GOT3 (cell line): ENCODE measurements around the gene INPP5D.
A peak's percentile ranks its signal among the peaks of the same experiment; 100 is the strongest.
"Not testable (repeated sequence)": the region's sequence is repeated elsewhere in the genome, so short reads cannot be mapped to it uniquely, and the experiment has no call there.

Experiments
- DNase-seq: peaks from one replicate; lab custom pipeline; 2025; ENCODE audit warnings: mixed read lengths; lab: John Stamatoyannopoulos, UW

Gene INPP5D

DNA sequence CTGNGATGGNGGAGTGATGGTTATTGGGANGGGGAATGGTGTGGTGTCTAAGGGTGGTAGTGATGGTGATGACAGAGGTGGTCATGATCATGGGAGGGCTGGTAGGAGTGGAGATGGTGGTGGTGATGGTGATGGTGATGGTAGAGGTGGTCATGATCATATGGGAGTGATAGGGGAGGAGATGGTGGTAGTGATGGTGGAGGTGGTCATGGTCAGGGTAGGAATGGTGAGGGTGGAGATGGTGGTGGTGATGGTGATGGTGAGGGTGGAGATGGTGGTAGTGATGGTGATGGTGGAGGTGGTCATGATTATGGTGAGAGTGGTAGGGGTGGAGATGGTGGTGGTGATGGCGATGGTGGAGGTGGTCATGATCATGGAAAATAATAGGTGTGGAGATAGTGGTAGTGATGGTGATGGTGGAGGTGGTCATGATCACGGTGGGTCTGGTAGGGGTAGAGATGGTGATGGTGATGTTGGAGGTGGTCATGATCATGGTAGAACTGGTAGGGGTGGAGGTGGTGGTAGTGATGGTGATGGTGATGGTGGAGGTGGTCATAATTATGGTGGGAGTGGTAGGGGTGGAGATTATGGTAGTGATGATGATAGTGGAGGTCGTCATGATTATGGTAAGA is 83.7 kb downstream of the INPP5D start:
- DNase-seq: no peak

DNA sequence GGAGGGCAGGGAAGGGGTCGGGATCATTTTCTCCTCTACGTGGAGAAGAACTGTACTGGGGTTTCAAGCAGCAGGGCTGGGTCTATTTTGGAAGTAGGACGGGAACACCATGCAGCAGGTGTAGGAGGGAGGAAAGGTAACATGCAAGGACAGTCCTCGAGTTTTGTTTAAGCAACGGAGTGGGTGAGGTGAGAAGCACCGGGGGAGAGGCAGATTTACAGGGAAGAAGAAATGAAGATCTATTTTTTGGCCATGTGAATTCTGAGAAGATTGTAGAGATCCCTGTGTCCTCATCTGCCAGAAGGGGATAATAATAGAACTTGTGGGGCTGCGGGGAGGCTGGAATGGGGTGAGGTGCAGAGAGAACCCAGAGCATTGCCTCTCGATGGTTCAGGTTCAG is 85.6 kb downstream of the INPP5D start:
- DNase-seq: no peak

DNA sequence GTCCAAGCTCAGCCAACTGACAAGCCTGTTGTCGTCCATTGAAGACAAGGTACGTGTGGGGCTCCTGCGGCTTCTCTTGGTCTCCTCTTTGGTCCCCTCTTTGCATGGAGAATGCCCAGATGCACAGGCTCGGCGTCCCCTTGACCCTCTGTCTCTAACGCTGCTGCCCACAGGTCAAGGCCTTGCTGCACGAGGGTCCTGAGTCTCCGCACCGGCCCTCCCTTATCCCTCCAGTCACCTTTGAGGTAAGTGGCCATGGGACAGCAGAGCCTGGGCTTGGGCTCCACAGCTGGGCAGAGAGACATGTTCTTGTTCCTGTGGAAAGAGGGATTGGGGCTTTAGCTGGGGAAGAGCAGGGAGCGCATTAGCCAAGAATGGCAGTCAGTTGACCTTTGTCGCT is 86.1 kb downstream of the INPP5D start:
- no peak for DNase-seq

DNA sequence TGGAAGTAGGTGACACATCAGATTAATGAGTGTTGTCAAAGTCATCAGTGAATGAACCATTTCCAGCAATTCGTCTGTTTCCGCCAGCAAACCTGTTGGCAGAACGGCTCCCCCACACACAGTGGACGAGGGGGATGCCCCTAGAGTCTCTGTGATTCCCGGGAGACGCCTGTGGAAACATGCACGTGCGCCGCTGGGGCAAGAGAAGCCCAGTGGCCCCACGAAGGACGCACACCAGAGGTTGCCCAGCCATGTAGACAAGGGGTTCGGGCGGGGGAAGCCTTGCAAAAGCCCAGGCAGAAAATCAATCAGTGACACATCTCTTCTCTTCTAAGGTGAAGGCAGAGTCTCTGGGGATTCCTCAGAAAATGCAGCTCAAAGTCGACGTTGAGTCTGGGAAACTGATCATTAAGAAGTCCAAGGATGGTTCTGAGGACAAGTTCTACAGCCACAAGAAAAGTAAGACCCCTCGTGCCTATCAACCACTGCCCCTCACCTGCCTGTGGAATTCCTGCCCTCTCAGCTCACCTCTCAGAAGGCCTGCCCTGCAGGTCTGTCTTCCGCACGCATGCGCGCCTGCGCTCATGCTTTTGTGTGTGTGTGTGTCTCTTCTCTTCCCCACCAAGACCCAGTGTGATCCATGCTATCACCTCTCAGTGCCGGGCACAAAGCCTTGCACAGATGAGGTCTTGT is 87.1 kb downstream of the INPP5D start:
- no peak for DNase-seq

DNA sequence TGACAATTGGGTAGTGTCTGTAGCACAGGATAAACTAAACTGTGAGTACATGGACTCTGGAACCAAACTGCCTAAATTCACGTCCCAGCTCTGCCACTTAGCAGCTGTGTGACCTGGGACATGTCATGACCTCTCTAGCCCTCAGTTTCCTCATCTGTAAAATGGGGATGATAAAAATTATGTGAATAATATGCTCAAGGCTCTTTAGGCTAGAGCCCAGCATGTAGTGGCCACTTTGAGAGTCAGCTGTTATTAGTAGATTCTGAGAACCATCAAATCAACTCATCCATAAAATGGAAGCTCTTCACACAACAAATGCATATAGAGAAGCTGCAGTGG is 87.7 kb downstream of the INPP5D start:
- DNase-seq: no peak

DNA sequence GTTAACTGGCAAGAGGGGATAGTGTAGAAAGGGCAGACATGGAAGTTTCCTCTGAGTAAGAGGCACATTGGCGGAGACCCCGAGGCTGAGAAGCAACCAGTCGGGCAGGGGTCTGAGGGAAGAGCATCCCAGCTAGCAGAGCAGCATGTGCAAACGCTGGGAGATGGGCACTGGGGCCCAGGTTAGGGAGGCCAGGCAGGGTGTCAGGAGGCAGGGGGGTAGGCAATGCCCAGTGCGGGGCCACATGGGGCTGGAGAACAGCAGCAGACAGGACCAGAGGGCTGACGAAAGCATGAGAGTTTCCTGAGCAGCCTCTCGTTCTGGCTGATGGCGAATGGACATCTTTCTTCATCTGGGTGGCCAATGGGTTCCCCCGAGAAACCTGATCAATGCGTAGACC is 88.2 kb downstream of the INPP5D start:
- DNase-seq: no peak

DNA sequence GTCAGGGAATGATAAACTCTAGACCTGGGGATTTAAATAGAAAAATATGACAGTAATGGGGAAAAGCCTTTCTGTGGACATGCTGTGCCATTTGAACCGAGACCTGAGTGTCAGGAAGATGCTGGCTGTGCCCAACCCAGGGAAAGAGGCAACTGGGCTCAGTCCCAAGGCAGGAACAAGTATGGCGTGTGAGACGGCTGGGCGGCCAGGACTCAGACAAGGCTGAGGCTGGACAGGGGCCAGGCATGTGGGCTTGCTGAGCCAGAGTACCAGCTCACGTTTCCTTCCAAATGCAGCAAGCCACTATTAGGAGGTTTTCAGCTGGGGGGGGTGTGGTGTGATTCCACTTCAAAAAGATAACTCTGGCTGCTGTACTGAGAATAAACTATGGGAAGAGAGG is 92.4 kb downstream of the INPP5D start:
- DNase-seq: no peak

DNA sequence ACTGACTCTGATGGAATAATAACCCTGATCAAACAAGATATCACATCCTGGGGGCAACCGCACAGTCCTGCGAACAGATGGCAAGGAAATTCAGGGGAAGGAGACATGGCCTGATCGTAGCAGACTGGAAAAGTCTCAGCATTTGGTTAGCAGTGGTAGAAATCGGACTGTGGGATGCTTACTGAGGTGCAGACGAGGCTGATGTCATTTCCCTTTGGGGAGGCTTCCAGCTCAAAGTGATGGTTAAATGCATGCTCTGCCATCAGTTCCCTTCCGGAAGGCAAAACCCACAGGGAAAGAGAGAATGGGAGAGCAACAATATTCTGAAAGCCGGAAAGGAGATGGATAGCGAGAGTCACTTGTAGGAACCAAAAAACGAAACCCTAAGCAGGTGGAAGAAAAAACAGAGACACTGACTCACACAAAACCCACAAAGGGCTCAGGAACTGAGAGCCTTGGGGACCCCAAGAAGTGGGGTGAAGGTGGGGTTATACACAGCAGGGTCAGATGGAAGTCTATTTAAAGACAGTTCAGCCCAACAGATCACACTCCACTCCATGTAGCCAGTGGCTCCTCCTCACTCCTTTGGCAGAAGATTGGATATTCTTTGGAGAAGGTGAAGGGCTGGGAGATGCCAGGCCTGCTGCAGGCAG is 93.1 kb downstream of the INPP5D start:
- DNase-seq: no peak

DNA sequence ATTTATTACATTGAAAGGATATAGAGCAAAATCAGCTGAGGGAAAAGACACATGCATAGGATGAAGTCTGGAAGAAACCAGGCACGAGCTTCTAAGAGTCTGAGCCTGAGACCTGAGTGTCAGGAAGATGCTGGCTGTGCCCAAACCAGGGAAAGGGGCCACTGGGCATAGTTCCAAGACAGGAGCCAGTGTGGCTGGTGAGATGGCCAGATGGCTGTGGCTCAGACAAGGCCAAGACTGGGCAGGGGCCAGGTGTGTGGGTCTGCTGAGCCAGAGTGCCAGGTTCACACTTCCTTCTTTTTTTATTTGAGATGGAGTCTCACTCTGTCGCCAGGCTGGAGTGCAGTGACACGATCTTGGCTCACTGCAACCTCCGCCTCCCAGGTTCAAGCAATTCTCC is 95.9 kb downstream of the INPP5D start:
- no peak for DNase-seq

DNA sequence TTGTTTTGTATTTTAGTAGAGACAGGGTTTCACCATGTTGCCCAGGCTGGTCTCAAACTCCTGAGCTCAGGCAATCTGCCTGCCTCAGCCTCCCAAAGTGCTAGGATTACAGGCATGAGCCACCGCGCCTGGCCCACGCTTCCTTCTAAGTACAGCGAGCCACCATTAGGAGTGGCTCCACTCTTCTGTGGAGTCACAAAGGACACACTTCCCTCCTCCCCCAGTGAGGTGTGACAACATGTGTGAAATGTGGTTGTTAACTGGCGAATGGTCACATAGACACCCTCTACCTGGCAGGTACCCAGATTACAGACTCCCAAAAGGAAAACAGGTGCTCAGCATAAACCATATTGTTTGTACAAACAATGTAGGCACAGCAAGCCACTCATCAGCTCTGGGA is 96.3 kb downstream of the INPP5D start:
- not testable (repeated sequence) for DNase-seq

DNA sequence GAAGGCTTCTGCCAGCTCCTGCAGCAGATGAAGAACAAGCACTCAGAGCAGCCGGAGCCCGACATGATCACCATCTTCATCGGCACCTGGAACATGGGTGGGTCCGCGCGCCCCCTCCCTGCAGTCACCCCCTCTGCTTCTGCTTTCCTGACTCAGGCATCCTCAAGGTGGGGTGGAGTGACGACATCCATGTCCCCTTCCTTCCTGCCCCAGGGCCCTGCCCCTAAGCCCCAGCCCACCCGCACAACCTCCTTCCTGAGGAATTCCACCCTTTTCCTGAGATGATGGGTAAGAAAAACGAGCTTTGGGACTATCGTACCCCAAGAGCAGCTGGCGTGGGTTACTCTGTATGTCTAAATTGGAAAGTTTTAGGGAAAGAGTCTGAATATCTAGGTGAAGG is 101.6 kb downstream of the INPP5D start:
- no peak for DNase-seq

DNA sequence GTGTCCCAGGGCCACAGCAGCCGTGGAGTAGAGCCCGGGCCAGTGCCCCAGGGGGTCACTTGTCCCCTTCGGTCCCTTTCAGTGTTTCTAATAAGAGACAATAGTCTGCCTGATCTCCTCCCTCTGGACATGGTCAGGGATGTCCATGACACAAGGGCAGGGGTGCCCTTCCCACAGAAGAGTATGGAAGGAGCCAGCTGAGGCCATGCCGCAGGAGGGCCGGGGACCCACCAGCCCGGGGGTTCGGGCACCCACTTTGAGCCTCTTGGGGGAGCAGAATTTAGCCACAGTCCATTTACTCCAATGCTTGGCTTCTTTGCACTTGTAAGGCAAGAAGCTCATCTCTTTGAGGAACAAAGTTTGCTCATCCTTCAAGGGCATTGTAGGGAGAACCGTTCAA is 102.6 kb downstream of the INPP5D start:
- no peak for DNase-seq

DNA sequence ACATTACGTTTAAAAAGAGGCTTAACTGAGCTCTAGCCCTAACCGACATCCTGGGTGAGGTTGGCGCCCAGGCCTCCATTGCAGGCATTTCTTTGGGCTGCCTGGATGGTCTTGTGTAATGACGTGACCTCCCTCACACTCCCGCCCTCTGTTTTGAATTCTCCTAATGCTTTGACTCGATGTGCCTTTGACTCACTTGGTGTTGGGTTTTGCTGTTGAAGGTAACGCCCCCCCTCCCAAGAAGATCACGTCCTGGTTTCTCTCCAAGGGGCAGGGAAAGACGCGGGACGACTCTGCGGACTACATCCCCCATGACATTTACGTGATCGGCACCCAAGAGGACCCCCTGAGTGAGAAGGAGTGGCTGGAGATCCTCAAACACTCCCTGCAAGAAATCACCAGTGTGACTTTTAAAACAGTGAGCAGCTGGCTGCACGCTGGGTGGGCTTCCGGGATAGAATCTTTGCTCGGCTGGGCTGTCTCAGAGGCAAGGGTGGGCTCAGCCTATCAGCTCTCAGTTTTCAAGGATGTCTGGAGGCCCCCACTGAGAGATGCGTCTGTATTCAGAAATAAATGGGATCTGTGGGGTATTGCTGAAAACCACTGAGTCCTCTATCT is 103.5 kb downstream of the INPP5D start:
- no peak for DNase-seq

DNA sequence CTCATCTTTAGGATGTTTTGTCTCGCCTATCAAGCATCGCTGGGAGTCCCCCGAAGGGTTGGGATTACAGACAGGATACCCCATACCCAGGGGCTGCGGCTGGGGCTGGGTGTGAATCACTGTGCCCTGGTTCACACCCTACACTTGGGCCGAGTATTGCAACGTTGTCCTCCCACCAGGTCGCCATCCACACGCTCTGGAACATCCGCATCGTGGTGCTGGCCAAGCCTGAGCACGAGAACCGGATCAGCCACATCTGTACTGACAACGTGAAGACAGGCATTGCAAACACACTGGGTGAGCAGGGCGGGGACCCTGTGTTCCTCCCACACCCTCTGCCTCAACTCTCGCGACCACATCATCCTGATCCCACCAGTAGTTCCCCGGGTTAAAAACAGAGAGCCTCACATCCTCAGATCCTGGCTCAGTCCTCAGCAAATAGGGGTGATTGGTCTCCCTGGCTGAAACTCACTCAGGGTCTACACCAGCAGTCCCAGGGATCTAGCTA is 104.0 kb downstream of the INPP5D start:
- no peak for DNase-seq

DNA sequence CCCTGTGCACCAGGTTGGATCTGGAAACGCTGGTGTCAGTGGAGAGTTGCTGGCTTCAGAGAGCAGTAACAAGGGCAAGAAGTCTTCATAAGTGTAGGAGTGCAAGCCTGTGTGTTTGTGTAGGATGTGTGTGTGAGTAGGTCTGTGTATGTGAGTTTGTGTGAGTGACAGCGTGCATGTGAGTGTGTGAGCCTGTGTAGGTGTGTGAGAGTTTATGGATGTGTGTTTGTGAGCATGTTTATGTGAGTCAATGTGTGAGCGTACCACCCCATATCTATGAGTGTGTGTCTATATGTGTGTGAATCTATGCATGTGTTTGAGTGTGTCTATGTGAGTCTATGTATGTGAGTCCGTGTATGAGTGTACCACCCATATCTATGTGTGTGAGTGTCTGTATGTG is 104.8 kb downstream of the INPP5D start:
- DNase-seq: no peak

DNA sequence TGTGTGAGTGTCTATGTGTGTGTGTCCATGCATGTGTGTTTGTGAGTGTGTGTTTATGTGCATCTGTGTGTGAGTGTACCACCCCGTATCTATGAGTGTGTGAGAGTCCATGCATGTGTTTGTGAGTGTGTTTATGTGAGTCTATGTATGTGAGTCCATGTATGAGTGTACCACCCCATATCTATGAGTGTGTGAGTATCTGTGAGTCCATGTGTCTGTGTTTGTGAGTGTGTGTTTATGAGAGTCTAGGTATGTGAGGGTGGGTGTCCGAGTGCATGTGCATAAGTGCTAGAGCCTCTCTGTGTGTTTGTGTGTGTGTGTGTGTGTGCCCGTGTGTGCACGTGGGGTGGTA is 105.4 kb downstream of the INPP5D start:
- DNase-seq: no peak

DNA sequence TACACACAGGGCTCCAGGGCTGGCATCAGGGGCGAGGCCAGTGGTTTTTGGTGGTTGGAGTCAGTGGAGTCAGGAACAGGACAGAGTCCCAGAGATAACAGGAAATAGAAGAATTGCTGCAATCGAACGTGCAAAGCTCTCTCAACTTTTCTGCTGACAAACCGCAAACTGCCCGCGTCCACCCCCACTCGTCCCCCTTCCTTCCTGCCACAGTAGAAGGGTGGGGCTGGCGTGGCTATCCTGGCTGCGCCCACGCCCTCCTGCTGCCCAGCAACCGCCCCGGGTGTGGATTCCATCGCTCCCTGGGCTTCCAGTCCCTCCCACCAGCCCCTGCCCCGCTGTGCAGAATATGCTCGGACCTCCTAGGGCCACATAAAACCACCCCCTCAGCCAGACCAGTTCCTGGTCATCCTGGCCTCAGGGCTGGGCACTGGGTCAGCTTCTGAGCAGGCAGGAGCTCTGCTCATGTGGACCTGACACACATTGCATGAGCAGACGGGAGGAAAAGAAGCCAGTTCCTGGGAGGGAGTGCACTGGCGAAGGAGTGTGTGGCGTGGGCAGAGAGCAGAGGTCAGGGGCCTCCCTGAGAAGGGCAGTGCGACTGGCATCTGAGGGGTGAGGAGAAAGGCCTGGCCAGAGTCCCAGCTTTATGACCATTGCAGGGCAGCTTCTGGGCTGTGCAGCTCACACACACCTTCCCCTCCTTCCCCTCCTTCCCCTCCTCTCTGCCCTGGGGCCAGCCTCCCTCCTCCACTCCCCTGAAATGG is 105.9 kb downstream of the INPP5D start:
- DNase-seq: peak; percentile 89

DNA sequence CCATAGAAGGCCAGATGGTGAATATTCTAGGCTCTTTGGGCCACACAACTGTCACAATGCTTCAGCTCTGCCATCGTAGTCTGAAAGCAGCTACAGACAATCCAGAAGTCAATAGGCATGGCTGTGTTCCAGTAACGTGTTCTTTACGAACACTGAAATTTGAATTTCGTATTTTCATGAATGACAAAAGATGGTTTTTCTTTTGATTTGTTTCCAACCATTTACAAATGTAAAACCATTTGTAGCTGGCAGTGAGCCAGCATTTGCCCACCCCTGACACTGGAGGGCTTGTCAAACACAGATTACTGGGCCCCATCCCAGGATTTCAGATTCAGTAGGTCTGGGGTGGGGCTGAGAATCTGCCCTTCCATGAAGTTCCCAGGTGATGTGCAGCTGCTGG is 108.3 kb downstream of the INPP5D start:
- DNase-seq: no peak

DNA sequence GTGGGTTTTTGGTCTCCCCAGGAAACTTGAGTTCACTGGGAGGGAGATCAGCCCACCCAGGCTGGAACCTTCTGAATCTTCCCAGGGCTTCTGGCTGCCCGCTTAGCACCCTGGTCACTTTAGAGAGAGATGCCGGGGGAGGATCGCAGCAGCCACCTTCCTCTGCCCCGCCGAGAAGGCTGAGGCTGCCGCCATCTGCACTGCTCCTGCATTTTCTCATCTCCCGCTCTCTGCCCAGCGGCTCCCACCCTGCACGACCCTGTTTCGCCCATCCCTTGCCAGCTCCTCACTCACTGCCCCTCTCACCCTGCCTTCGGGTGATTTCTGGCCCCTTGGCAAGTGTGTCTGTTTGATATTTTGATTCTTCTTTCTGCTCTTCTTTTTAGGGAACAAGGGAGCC is 108.8 kb downstream of the INPP5D start:
- no peak for DNase-seq

DNA sequence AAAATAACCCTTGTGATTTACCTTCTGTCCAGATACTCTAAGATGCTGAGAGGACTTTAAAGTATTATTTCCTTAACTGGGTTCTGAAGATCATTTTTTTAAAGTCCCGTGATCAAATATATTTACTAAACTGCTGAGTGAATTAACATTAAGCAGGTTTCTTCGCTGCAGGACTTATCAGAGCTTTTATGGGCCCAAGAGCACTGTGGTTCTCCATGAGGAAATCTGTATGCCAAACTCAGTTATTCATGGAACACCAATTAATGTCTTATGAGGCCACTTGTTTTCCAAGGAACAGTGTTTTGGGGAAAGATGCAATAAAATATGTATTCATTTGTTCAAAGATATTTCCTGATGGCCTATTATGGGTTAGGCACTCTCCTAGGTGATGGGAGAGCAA is 111.2 kb downstream of the INPP5D start:
- no peak for DNase-seq

DNA sequence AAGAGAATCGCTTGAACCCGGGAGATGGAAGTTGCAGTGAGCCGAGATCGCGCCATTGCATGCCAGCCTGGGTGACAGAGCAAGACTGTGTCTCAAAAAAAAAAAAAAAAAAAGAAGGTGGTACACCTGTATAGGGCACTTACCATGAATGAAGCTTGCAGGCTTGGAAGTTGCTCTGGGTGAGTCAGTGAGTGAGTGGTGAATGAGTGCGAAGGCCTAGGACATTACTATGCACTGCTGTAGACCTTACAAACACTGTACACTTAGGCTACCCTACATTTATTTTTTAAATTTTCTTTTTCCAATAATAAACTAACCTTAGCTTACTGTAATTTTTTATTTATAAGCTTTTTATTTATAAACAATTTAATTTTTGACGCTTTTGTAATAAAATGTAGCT is 113.0 kb downstream of the INPP5D start:
- DNase-seq: no peak

DNA sequence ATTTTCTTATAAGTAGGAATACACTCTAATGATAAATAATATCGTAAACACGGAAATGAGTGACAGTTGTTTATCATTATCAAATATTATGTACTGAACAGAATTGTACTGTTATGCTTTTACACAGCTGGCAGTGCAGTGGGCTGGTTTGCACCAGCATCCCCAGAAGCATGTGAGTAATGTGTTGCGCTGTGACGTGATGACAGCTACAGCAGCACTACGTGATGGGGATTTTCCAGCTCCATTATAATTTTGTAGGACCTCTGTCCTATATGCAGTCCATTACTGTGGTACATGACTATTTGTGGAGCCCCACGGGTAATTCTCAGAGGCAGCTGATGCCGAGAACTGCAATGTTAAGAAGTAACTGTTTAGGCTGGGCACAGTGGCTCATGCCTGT is 114.0 kb downstream of the INPP5D start:
- DNase-seq: no peak
